ENCODE results near the gene MOCS3.

MOCS3 gene

DNA sequence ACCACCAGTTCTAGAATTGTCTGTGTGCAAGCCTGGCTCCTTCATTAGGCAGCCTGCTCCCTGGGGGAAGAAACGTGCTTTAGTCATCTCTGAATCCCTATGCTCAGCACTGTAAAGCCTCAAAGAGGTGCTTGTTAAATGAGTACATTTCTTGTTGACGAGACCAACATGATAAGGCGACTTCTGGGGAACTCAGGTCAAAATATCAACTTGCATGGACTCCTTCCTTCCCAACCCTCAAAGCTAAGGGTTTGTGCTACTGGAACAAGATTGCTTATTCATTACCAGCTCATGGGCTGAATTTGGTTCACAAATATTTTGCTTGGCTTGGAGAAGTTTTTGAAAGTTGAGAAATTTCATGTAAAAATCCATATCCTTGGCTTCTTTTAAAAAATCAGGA, 53.7 kb downstream of the MOCS3 start:
- no peak for DNase-seq (ENCODE audit: low read depth)

Measured in activated gamma-delta T cell treated with anti-CD3 and anti-CD28 coated beads, Interleukin-2, amount 50 U/mL, for 16 hours (primary cell).